Suprapubic skin (tissue), 4 donors: ENCODE measurements around the gene SEMA6B.

Source experiments
- CTCF ChIP-seq, 2 donors: fragments of 200-600 bp in 1 of 2; fragments of 450-650 bp in 1 of 2; sonication (generic) in 1 of 2; IDR thresholded peaks; one replicate each; pipeline ENCODE4 v1.5.1; 2016 to 2019; ENCODE audit warnings: antibody characterized with exemption in 2 of 2, mild to moderate bottlenecking in 1 of 2, moderate library complexity in 1 of 2
- EP300 ChIP-seq: sonication (generic); formaldehyde crosslinking; IDR thresholded peaks from one replicate; pipeline ENCODE4 v1.6.1; 2017; ENCODE audit warnings: antibody characterized with exemption
- POLR2A ChIP-seq, 2 donors: fragments of 450-650 bp; IDR thresholded peaks; one replicate each; pipeline ENCODE4 v1.6.1; 2017; ENCODE audit warnings: antibody characterized with exemption in 2 of 2, mild to moderate bottlenecking in 2 of 2, moderate library complexity in 2 of 2
- POLR2AphosphoS5 ChIP-seq, 3 donors: sonication (generic); formaldehyde crosslinking; IDR thresholded peaks; one replicate each; pipeline ENCODE4 v1.6.1; 2017; ENCODE audit warnings: antibody characterized with exemption in 3 of 3

GRCh38 chr19:4516939-4517300, 42.6 kb downstream of the SEMA6B start:
- no peak for TF ChIP-seq POLR2A (IDR thresholded peaks at IDR 0.05)
- no peak for TF ChIP-seq CTCF (IDR thresholded peaks at IDR 0.05)
- TF ChIP-seq POLR2AphosphoS5 (IDR thresholded peaks at IDR 0.05) = no peak
- TF ChIP-seq EP300 = no peak
